Keratinocyte (primary cell): Measurements from ENCODE around the gene S100PBP.

Experiments used
- EZH2 ChIP-seq: IDR thresholded peaks from one replicate; pipeline ENCODE4 v1.6.1; 2012; ENCODE audit warnings: inconsistent platforms, mild to moderate bottlenecking, low read length, moderate library complexity
- TF ChIP-seq, protein P1 (sequence below), 3 experiments: IDR thresholded peaks in 1 of 3; conservative IDR thresholded peaks in 1 of 3; optimal IDR thresholded peaks in 1 of 3; 2 replicates in 2 of 3; 3 replicates in 1 of 3; pipeline versions ENCODE3 to v1.5.1; 2011; ENCODE audit warnings: low read length in 3 of 3, mild to moderate bottlenecking in 3 of 3, moderate library complexity in 2 of 3, control low read depth in 1 of 3, inconsistent platforms in 1 of 3; ENCODE audit not compliant: insufficient read depth in 2 of 3; ENCODE audit errors: extremely low read depth in 1 of 3

DNA sequence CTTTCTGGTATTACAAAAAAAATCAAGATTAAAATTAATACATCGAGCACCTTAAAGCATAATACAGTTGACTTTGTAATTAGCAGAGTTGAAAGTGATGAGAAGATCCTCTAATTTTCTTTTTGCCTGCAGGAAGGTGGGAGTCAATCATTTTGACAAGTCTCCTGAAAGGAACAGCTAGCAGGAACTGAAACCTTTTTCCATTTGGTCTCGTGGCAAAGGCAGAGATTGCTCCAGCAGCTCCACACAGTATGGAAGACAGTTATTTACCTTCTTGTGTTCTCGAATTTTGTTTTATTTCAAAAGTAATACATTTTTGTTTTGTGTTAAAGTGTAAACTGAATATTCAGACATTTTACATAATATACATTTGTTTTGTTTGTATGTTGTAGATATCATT is 7.7 kb downstream of the S100PBP start:
- TF ChIP-seq, protein P1, sequence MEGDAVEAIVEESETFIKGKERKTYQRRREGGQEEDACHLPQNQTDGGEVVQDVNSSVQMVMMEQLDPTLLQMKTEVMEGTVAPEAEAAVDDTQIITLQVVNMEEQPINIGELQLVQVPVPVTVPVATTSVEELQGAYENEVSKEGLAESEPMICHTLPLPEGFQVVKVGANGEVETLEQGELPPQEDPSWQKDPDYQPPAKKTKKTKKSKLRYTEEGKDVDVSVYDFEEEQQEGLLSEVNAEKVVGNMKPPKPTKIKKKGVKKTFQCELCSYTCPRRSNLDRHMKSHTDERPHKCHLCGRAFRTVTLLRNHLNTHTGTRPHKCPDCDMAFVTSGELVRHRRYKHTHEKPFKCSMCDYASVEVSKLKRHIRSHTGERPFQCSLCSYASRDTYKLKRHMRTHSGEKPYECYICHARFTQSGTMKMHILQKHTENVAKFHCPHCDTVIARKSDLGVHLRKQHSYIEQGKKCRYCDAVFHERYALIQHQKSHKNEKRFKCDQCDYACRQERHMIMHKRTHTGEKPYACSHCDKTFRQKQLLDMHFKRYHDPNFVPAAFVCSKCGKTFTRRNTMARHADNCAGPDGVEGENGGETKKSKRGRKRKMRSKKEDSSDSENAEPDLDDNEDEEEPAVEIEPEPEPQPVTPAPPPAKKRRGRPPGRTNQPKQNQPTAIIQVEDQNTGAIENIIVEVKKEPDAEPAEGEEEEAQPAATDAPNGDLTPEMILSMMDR (optimal IDR thresholded peaks at IDR 0.05 in 1 of 3, IDR thresholded peaks at IDR 0.05 in 1 of 3, conservative IDR thresholded peaks at IDR 0.05 in 1 of 3; ENCODE audit: extremely low read depth in 1 of 3, insufficient read depth in 2 of 3, low read length in 3 of 3): no peak
- TF ChIP-seq EZH2: no peak
